ENCODE data around the gene SLC26A9.

DNA sequence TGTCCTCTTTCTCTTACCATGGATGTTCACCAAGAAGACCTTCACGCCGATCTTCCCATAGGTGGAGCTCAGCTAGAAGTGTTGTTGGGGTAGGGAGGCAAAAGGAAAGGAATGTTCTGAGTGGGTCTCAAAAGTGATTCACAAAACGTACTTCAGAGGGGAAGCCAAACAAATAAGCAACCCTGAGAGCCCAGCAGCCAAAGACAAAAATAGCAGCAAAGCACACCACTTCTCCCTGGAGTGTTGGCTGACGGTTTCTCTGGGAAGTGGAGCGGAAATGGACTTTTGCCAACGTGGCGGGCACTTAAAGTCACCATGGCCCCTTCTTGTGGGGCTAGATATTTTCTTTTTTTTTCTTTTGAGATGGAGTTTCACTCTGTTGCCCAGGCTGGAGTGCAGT, 23.1 kb downstream of the SLC26A9 start:
- TF ChIP-seq EZH2 (optimal IDR thresholded peaks at IDR 0.05; ENCODE audit: low read depth, low read length): no peak
- TF ChIP-seq CTCF (IDR thresholded peaks at IDR 0.05; ENCODE audit: low read length): no peak
- TF ChIP-seq EZH2phosphoT487 (IDR thresholded peaks at IDR 0.05; ENCODE audit: low read length): no peak

All from MM.1S (cell line).